ENCODE results near the gene POLR2H. TPM values are rescaled to one million over a fixed set of nuclear protein-coding genes. Genes with fewer than 3 reads are reported as not detected.

Gene POLR2H
- total RNA-seq, 1 donor from 2014 or later: 57.8 TPM

DNA sequence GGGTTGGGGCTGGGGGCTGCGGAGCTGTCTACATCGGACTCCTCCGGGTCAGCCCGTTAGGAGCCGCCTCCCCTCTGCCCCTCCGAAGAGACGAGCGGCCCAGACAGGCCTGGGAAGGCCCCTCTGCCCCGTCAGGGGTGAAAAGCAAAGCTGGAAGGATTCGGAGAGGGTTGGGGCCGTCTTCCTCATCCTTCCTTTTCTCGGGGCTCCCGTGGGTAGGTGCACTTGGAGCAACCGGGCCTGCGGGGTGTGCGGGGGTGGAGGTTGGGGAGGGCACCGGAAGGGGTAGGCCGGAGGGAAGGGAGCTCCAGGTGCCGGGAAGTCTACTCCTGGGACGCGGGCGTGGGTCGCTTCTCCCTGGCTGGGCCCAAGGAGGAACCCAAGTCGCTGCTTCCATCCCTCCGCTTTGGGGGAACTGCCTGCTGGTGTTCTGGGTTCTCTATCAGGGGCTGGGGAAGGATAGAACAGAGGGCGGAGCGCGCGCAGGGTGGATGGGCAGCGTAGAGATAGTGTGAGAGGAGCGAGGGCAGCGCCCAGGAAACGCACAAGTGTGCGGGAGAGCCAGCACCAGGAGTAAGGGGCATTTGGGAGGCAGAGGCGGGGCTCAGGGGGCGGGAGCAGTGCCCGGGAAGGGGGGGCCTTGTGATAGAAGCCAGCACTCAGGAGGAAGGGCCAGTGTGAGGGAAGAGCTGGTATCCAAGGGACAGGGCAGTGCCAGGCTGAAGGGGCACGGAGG, 590 bp downstream of the POLR2H start:
- DNase-seq (ENCODE audit: low spot score) (no peak), ATAC-seq (peak; percentile 62)
- intact Hi-C loops (cut with DNase I): no loop called here

DNA sequence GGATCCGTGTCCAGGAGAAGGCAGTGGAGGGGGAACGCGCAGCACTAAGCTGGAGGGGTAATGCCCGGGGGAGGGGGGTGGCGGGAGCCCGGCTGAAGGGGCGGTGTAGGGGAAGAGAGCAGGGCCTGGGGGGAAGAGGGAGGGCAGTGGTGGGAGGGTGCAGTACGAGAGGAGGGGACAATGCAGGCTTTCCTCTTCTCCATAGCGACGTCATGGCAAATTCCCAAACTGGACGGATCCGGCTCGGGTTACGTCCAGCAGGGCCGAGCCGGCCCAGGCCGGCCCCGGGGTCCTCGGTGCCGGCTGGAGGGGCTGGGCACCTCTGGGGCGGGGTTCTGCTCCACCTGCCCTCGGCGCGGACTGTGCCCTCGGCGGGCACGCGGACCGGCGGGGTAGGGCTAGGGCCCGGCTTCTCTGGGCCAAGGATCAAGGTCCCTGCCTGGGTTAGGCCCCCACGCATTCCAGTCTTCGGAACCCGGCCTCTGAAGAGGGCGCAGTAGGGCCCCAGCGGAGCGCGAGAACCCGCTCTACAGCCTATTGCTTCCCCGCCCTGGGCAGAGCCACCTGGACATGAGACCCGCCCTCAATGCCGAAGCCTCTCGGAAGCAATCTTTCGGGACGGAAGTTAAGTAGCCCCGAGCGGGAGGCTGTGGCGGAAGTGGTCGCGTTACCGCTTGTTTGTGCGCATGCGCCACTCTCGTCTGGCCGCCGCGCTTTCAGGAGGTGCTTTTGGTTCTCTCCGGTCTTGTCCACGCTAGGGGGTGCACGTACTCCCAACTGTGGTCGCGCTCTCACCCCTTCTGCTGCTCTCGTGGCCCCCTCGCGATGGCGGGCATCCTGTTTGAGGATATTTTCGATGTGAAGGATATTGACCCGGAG, 1.4 kb downstream of the POLR2H start:
- intact Hi-C loops (cut with DNase I): no loop called here
- ATAC-seq (peak; percentile 86), DNase-seq (ENCODE audit: low spot score) (peak; percentile 98)

DNA sequence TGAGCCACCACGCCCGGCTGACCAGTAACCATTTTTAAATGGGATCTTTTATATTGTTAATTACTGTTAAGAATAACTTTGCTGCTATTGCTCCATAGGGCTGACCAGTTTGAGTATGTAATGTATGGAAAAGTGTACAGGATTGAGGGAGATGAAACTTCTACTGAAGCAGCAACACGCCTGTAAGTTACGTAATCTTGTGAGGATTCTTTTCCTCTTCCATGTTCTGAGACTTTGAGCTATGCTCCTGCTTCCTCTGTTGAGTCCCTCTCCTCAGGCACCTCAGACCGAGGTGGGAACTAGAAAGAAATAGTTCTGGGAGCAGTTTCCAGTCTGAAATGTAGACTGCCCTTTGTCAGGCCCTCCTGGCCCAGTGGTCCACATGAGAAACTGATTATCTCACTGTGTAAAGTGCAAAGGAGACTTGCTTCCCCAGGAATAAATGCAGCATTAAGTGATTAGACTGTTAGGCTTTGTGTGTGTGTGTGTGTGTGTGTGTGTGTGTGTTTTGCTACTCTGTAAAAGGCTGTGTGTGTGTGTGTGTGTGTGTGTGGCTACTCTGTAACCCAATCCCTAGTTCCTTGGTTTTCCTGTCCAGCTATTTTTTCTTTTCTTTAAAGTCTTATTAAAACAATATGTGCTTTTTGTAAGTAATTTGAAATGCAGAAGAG, 5.2 kb downstream of the POLR2H start:
- ATAC-seq (no peak), DNase-seq (ENCODE audit: low spot score) (no peak)
- intact Hi-C loops (cut with DNase I): no loop called here

- no peak for ATAC-seq
- no peak for DNase-seq (ENCODE audit: low spot score)
- intact Hi-C loops (cut with DNase I): no loop called here
These were observed 6.6 kb downstream of the POLR2H start for GRCh38 chr3:184368116-184368515.

DNA sequence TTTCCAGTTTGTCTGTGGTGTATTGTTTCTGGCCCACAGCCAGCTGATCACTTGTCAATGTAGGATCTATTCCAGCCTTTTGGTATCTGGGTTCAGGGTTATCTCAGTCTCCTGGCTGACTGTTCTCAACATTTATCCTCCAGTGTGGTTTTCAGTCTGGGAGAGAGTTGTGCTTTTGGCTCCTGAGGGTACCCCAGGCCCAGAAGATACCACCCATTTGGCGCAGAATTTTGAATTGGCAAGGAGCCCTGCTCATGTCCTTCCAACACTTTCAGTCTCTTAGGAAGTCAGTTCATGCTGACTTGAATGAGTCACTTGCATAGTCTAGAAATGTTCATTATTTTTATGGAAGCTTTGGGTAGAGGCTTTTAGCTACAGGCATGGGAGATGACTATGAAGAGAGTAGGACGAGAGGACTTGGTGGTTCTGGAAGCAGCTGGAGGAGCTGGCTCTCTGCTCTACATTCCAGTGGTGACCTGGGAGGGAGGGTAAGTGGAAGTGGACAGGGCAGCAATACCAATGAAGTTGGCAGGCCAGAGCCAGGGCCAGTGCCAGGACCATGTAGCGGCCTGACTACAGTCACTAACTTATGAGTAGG, 7.2 kb downstream of the POLR2H start:
- intact Hi-C loops (cut with DNase I): no loop called here
- ATAC-seq: peak; percentile 25
- DNase-seq (ENCODE audit: low spot score): no peak

- DNase-seq (ENCODE audit: low spot score): peak; percentile 82
- peak; percentile 90 for ATAC-seq
- intact Hi-C loops (cut with DNase I): loop anchor here (10.0 kb wide), 2 partner anchors 143 to 173 kb away; no protein-coding TSS in a partner anchor
These were observed 10.1 kb downstream of the POLR2H start for GRCh38 chr3:184371570-184372018.

GRCh38 chr3:184372296-184372821, 10.8 kb downstream of the POLR2H start:
- ATAC-seq (no peak), DNase-seq (ENCODE audit: low spot score) (no peak)
- intact Hi-C loops (cut with DNase I): loop anchor here (10.0 kb wide), 2 partner anchors 142 to 172 kb away; no protein-coding TSS in a partner anchor

- intact Hi-C loops (cut with DNase I): loop anchor here (10.0 kb wide), 2 partner anchors 142 to 172 kb away; no protein-coding TSS in a partner anchor
- DNase-seq (ENCODE audit: low spot score): no peak
- no peak for ATAC-seq
These were observed 11.4 kb downstream of the POLR2H start for GRCh38 chr3:184372911-184373310.

GRCh38 chr3:184373422-184373821, 11.9 kb downstream of the POLR2H start:
- intact Hi-C loops (cut with DNase I): loop anchor here (10.0 kb wide), 2 partner anchors 141 to 171 kb away; no protein-coding TSS in a partner anchor
- DNase-seq (ENCODE audit: low spot score): no peak
- peak; percentile 47 for ATAC-seq

DNA sequence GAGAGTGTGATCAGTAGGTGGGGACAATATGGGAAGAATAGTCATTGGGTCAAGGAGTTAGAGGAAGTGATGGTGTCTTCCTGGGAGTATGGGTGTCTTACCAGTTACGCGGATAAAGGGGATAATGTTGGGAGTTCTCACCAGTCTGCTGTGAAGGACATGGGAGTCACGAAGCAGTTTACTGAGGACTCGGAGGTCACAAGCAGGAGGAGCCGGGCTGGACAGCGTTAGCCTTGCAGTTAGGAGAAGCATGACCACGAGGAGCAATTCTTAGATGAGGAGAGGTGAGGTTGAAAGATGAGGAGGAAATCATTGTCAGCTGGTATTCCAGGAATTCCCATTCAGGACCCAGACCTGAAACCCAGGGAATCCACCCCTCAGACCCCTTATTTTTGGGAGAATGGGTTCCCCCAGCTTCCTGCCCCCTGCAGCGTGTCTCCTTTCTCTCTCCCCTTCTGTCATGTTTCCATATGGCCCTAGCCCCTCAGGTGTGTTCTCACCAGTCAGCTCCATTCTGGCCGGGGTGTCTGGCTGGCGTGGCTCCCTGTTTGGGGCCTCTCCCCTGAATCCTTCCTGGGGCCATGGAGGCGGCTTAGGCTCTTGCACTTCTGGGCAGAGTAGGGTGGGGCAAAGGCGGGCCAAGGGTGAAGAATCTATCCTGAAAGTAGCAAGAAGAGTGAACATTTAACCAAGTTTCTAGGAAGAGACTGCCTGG, 14.4 kb downstream of the POLR2H start:
- intact Hi-C loops (cut with DNase I): loop anchor here (5.0 to 10.0 kb wide), 3 partner anchors 139 to 401 kb away; no protein-coding TSS in a partner anchor
- no peak for DNase-seq (ENCODE audit: low spot score)

GRCh38 chr3:184377374-184377773, 15.9 kb downstream of the POLR2H start:
- ATAC-seq (no peak), DNase-seq (ENCODE audit: low spot score) (no peak)
- intact Hi-C loops (cut with DNase I): loop anchor here (5.0 to 10.0 kb wide), 3 partner anchors 137 to 400 kb away; no protein-coding TSS in a partner anchor

More for the DNA sequence above, 14.4 kb downstream of the POLR2H start:
- ATAC-seq: no peak

- ATAC-seq (peak; percentile 20), DNase-seq (ENCODE audit: low spot score) (no peak)
- intact Hi-C loops (cut with DNase I): loop anchor here (5.0 to 10.0 kb wide), 3 partner anchors 137 to 399 kb away; no protein-coding TSS in a partner anchor
These were observed 16.5 kb downstream of the POLR2H start, which contains the start of gene THPO for GRCh38 chr3:184377882-184378445. Gene THPO, minus strand, starts transcription at chr3:184378207. Its CDS starts 1,948 bp downstream, at chr3:184376259.

- intact Hi-C loops (cut with DNase I): loop anchor here (5.0 to 10.0 kb wide), 3 partner anchors 136 to 398 kb away; no protein-coding TSS in a partner anchor
- DNase-seq (ENCODE audit: low spot score) (no peak), ATAC-seq (peak; percentile 18)
These were observed 17.3 kb downstream of the POLR2H start for GRCh38 chr3:184378651-184379357.

- DNase-seq (ENCODE audit: low spot score): peak; percentile 76
- intact Hi-C loops (cut with DNase I): loop anchor here (5.0 to 10.0 kb wide), 3 partner anchors 135 to 398 kb away; no protein-coding TSS in a partner anchor
- peak; percentile 83 for ATAC-seq
These were observed 18.1 kb downstream of the POLR2H start, which contains the start of gene CHRD for GRCh38 chr3:184379358-184380184. Gene CHRD, plus strand, starts transcription at chr3:184380054. Its CDS starts 265 bp downstream, at chr3:184380319.

DNA sequence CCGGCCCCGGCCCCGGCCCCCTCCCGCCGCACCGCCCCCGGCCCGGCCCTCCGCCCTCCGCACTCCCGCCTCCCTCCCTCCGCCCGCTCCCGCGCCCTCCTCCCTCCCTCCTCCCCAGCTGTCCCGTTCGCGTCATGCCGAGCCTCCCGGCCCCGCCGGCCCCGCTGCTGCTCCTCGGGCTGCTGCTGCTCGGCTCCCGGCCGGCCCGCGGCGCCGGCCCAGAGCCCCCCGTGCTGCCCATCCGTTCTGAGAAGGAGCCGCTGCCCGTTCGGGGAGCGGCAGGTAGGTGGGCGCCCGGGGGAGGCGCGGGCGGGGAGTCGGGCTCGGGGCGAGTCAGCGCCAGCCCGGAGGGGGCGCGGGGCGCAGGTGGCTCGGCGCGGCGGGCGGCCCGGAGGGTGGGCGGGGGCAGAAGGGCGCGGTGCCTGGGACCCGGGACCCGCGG, 18.7 kb downstream of the POLR2H start:
- intact Hi-C loops (cut with DNase I): no loop called here
- DNase-seq (ENCODE audit: low spot score) (peak; percentile 88), ATAC-seq (peak; percentile 57)

Data from sciatic nerve (tissue), 2 donors.